Uterus (tissue), 2 donors: ENCODE measurements around the gene NECTIN2.

Experiments
- CTCF ChIP-seq, 4 experiments: fragments of 200-600 bp in 2 of 4; fragments of 450-650 bp in 2 of 4; sonication (generic) in 2 of 4; IDR thresholded peaks; one replicate each; pipeline ENCODE4 v1.5.1; 2016 to 2019; ENCODE audit warnings: antibody characterized with exemption in 4 of 4, mild to moderate bottlenecking in 2 of 4, moderate library complexity in 1 of 4
- POLR2A ChIP-seq, 2 donors: fragments of 450-650 bp; IDR thresholded peaks; one replicate each; pipeline ENCODE4 v1.6.1; 2016; ENCODE audit warnings: antibody characterized with exemption in 2 of 2, mild to moderate bottlenecking in 1 of 2, moderate library complexity in 1 of 2

GRCh38 chr19:44890366-44891015, 44.4 kb downstream of the NECTIN2 start:
- TF ChIP-seq CTCF (IDR thresholded peaks at IDR 0.05), result no peak
- TF ChIP-seq POLR2A (IDR thresholded peaks at IDR 0.05), result peak; percentile 65 to 66
